ENCODE results near the gene TEX29. TPM values are rescaled to one million over a fixed set of nuclear protein-coding genes. Genes with fewer than 3 reads are reported as not detected.
A peak's percentile ranks its signal among the peaks of the same experiment; 100 is the strongest.

The TEX29 gene
- total and polyA plus RNA-seq, 4 experiments from 2014 or later, result 0.28 to 0.50 TPM; not detected in 2

DNA sequence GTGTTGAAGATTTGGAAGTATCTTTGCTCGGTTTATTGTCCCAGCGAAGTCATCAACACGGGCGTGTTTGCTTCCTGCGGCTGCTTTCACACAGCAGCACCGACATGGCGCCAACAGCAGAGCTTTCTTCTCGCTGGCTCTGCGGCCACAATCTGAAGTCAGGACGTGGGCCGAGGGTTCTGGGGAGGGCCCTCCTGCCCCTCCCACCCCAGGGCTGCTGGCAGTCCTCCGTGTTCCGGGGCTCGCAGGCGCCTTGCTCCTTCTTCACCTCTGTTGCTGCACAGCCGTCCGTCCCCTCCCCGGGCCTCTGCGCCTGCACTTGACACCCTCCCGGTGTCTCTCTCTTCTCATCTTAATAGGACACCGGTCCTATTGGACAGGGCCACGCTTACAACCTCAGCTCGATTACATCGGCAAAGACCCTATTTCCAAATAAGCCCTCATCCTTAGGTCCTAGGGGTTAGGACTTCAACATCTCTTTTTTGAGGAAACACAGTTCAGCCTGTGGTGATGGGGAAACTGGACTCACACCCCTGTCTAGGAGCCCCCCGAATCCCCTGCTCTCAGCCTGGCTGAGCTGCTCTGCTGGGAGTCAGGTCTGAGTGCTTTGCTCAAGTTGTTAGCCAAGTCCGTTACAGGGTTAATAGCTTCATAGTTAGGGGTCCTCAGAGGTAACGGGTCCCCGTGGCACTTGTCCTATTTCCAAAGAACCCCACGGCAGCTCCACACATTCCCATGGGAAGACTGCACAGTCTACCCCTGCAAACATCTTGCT, 2.7 kb upstream of the TEX29 start:
- Histone ChIP-seq H3K4me1 (ENCODE audit: insufficient read depth, low read length) (no peaks in the 10 kb centered on the region), H3K27me3 (ENCODE audit: insufficient read depth, low read length) (no peaks in the 10 kb centered on the region), H3K4me3 (ENCODE audit: low read length in 2 of 2) (no peak overlapping the region), H3K27ac (ENCODE audit: low read depth, low read length) (no peak overlapping the region), H3K36me3 (ENCODE audit: insufficient read depth, low read length) (no peaks in the 10 kb centered on the region), H3K9me3 (ENCODE audit: control insufficient read depth in 1 of 2, low read length in 2 of 2) (no peaks in the 10 kb centered on the region)
- Mint-ChIP-seq H3K9me3 (peaks cover 0 to 7% (median 0%) of the 10 kb centered on the region in 8 donors), H3K27me3 (no peaks in the 10 kb centered on the region), H3K4me3 (no peak overlapping the region), H3K36me3 (peaks cover 11 to 19% of the 10 kb centered on the region in 2 donors), H3K4me1 (no peaks in the 10 kb centered on the region), H3K27ac (peak overlapping the region in 1 of 7 donors; percentile 58)
- no peak for DNase-seq
- CTCF ChIA-PET (ENCODE audit: partially characterized antibody), result no interaction called here
- POLR2A ChIA-PET (ENCODE audit: partially characterized antibody), result no interaction called here
- intact Hi-C loops (cut with micrococcal nuclease), result no loop called here

DNA sequence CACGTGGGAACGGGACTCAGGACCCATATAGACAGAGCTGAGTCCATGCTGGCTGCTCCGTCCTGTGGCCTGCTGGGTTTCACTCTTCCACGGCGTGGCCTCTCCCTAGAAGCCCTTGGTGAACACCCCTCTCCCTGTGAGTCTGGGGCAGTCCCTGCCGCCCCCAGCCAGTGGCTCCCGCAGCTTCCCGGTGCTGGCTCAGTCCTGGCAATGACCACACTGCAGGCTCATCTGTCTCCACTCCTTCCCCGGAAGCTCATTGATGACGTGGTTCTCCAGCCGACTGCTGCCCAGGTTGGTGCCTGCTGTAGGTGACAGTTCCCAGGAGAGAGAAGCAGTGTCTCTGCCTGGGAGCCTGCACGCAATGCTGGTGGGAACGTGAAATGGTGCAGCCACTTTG, 2.1 kb upstream of the TEX29 start:
- Mint-ChIP-seq H3K4me1 (peaks cover 0 to under 1% (median 0%) of the 10 kb centered on the region in 4 donors), H3K4me3 (no peak overlapping the region), H3K27ac (peak overlapping the region in 1 of 7 donors; percentile 58), H3K9me3 (peaks cover 0 to 7% (median 0%) of the 10 kb centered on the region in 8 donors), H3K27me3 (no peaks in the 10 kb centered on the region), H3K36me3 (peaks cover 7 to 13% of the 10 kb centered on the region in 2 donors)
- Histone ChIP-seq H3K9me3 (ENCODE audit: control insufficient read depth in 1 of 2, low read length in 2 of 2) (no peaks in the 10 kb centered on the region), H3K4me3 (ENCODE audit: low read length in 2 of 2) (no peak overlapping the region), H3K4me1 (ENCODE audit: insufficient read depth, low read length) (no peaks in the 10 kb centered on the region), H3K27me3 (ENCODE audit: insufficient read depth, low read length) (no peaks in the 10 kb centered on the region), H3K27ac (ENCODE audit: low read depth, low read length) (no peak overlapping the region), H3K36me3 (ENCODE audit: insufficient read depth, low read length) (no peaks in the 10 kb centered on the region)
- CTCF ChIA-PET (ENCODE audit: partially characterized antibody), result no interaction called here
- POLR2A ChIA-PET (ENCODE audit: partially characterized antibody), result no interaction called here
- intact Hi-C loops (cut with micrococcal nuclease), result no loop called here
- no peak for DNase-seq

DNA sequence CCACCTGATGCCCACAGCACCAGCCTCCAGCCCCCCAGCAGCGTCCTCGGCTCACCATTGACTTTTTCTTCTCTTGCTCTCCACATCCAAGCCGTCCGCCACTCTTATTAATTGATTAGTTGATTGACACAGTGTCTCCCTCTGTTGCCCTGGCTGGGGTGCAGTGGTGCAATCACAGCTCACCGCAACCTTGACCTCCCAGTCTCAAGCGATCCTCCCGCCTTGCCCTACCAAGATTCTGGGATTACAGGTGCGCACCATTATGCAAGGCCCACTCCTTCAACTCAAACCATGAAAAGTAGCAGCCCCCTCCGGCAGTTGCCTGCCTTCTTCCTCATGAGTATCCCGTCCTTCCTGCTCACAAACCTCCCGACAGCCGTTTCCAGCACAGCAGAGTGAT, 921 bp upstream of the TEX29 start:
- intact Hi-C loops (cut with micrococcal nuclease), result no loop called here
- peak overlapping the region in 2 of 7 donors; percentile 1 to 82 for H3K27ac Mint-ChIP-seq

DNA sequence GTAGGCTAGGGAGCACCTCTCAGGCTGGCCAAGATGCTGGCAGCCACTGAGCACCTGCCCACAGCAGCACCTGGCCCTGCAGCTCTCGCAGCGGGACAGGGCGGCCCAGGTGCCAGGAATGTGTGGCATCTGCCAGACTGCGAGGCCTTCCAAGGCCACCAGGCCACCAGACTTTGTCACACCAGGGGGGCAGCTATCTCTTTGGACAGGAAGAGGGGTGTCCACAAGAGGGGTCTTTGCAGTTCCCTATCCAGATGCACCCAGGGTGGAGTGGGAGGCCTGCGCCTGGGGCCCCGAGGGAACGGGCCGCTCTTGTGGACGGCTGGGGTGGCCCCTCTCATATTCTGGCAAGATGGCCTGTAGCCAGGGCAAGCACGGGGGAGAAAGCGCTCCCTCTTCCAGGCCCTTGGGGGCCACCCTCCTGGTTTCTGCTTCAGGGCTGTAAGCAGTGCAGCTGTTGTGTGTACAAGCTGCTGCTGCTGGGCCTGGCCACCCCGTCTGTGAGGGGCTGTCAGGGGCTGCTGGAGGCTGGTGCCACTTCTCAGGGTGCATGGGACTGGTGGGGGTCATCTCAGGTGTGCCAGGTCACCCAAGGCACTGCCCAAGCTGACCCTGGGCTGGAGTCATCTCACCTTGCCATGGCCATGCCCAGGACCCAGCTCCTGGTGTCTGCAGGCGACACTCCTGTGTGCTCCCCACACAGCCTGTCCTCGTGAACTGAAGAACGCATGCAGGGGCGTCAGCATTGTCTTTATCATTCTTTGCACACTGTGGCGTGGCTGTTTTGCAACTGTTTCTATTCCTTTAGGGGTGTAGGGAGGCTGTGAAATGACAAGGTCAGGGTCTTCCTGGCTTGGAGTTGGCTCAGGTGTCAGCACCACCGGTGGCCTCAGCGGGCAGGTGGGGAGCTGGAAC, 1.8 kb downstream of the TEX29 start:
- Histone ChIP-seq H3K27ac (ENCODE audit: low read depth, low read length) (no peak overlapping the region), H3K27me3 (ENCODE audit: insufficient read depth, low read length) (no peaks in the 10 kb centered on the region), H3K4me1 (ENCODE audit: insufficient read depth, low read length) (no peaks in the 10 kb centered on the region), H3K9me3 (ENCODE audit: control insufficient read depth in 1 of 2, low read length in 2 of 2) (no peaks in the 10 kb centered on the region), H3K4me3 (ENCODE audit: low read length in 2 of 2) (no peak overlapping the region), H3K36me3 (ENCODE audit: insufficient read depth, low read length) (no peaks in the 10 kb centered on the region)
- peaks cover 0 to 4% (median 0%) of the 10 kb centered on the region in 8 donors for H3K9me3 Mint-ChIP-seq
- peak overlapping the region in 1 of 7 donors; percentile 29 for H3K27ac Mint-ChIP-seq
- DNase-seq, result no peak
- ChIA-PET CTCF (ENCODE audit: partially characterized antibody) (no interaction called here), POLR2A (ENCODE audit: partially characterized antibody) (no interaction called here)
- no peak overlapping the region for H3K4me3 Mint-ChIP-seq
- peaks cover 0 to 6% (median 4%) of the 10 kb centered on the region in 4 donors for H3K4me1 Mint-ChIP-seq
- intact Hi-C loops (cut with micrococcal nuclease), result no loop called here
- peaks cover 0 to 4% of the 10 kb centered on the region in 2 donors for H3K27me3 Mint-ChIP-seq
- peaks cover 0 to 2% of the 10 kb centered on the region in 2 donors for H3K36me3 Mint-ChIP-seq

More for the DNA sequence above, 921 bp upstream of the TEX29 start:
- H3K27ac ChIP-seq (ENCODE audit: low read depth, low read length), result no peak overlapping the region
- CTCF ChIA-PET (ENCODE audit: partially characterized antibody), result no interaction called here
- POLR2A ChIA-PET (ENCODE audit: partially characterized antibody), result no interaction called here
- Mint-ChIP-seq H3K27me3 (peaks cover 0 to 4% of the 10 kb centered on the region in 2 donors), H3K4me1 (peaks cover 0 to 6% (median 4%) of the 10 kb centered on the region in 4 donors), H3K9me3 (peaks cover 0 to 4% (median 0%) of the 10 kb centered on the region in 8 donors), H3K4me3 (no peak overlapping the region), H3K36me3 (peaks cover 7% of the 10 kb centered on the region in 2 donors)
- no peaks in the 10 kb centered on the region for H3K36me3 ChIP-seq (ENCODE audit: insufficient read depth, low read length)
- no peak overlapping the region for H3K4me3 ChIP-seq (ENCODE audit: low read length in 2 of 2)
- no peak for DNase-seq
- no peaks in the 10 kb centered on the region for H3K9me3 ChIP-seq (ENCODE audit: control insufficient read depth in 1 of 2, low read length in 2 of 2)
- no peaks in the 10 kb centered on the region for H3K27me3 ChIP-seq (ENCODE audit: insufficient read depth, low read length)
- no peaks in the 10 kb centered on the region for H3K4me1 ChIP-seq (ENCODE audit: insufficient read depth, low read length)

DNA sequence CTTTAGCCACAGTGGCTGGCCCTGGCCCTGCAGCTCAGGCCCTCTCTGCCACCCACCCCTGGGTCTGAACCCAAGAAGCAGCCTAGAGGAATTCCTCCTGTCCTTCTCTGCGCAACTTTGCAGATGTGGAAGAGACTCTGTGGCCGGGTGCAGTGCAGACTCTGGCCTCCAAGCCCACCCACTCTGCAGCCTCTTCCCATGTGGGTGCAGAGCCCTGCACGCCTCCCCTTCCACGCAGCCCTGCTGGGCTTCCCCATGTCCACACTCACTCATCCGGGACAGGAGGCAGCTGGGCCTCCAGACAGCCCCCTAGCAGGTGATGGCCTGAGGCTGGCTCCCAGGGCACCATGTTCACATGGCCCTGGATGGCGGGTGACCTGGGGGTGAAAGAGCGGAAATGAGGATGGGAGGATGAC, 2.5 kb downstream of the TEX29 start:
- no peaks in the 10 kb centered on the region for H3K36me3 ChIP-seq (ENCODE audit: insufficient read depth, low read length)
- no peak for DNase-seq
- Mint-ChIP-seq H3K27ac (no peak overlapping the region), H3K27me3 (peaks cover 0 to 4% of the 10 kb centered on the region in 2 donors), H3K9me3 (peaks cover 0 to 2% (median 0%) of the 10 kb centered on the region in 8 donors), H3K36me3 (peaks cover 2 to 3% of the 10 kb centered on the region in 2 donors), H3K4me3 (peak overlapping the region in 1 of 8 donors; percentile 42), H3K4me1 (peaks cover 0 to 6% (median 4%) of the 10 kb centered on the region in 4 donors)
- H3K4me1 ChIP-seq (ENCODE audit: insufficient read depth, low read length), result no peaks in the 10 kb centered on the region
- intact Hi-C loops (cut with micrococcal nuclease), result no loop called here
- H3K4me3 ChIP-seq (ENCODE audit: low read length in 2 of 2), result no peak overlapping the region
- no peak overlapping the region for H3K27ac ChIP-seq (ENCODE audit: low read depth, low read length)
- no peaks in the 10 kb centered on the region for H3K27me3 ChIP-seq (ENCODE audit: insufficient read depth, low read length)
- CTCF ChIA-PET (ENCODE audit: partially characterized antibody), result no interaction called here
- H3K9me3 ChIP-seq (ENCODE audit: control insufficient read depth in 1 of 2, low read length in 2 of 2), result no peaks in the 10 kb centered on the region
- POLR2A ChIA-PET (ENCODE audit: partially characterized antibody), result no interaction called here

DNA sequence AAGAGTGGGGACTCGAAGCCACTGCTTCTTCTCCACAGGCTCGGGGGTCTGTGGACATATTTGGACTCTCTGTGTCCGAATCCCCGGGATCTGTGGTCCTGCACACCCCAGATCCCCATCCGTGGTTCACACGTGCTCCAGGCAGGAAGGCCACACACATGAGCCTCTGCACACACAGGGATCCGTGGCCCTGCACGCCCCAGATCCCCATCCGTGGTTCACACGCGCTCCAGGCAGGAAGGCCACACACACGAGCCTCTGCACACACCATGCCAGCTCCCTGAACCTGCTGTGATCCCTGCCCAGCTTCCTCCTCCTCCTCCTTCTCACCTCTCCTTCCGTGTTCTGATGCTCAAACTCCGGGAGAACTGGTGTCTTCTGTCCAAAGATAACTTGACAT, 3.1 kb downstream of the TEX29 start:
- H3K27me3 ChIP-seq (ENCODE audit: insufficient read depth, low read length), result no peaks in the 10 kb centered on the region
- Mint-ChIP-seq H3K4me1 (peaks cover 0 to 6% (median 4%) of the 10 kb centered on the region in 4 donors), H3K36me3 (peaks cover 2 to 3% of the 10 kb centered on the region in 2 donors), H3K27ac (peak overlapping the region in 1 of 7 donors; percentile 36), H3K9me3 (peaks cover 0 to 2% (median 0%) of the 10 kb centered on the region in 8 donors), H3K27me3 (peaks cover 0 to 4% of the 10 kb centered on the region in 2 donors), H3K4me3 (no peak overlapping the region)
- no peaks in the 10 kb centered on the region for H3K36me3 ChIP-seq (ENCODE audit: insufficient read depth, low read length)
- H3K27ac ChIP-seq (ENCODE audit: low read depth, low read length), result no peak overlapping the region
- POLR2A ChIA-PET (ENCODE audit: partially characterized antibody), result no interaction called here
- H3K4me1 ChIP-seq (ENCODE audit: insufficient read depth, low read length), result no peaks in the 10 kb centered on the region
- CTCF ChIA-PET (ENCODE audit: partially characterized antibody), result interaction anchor here (1.1 kb wide), 1 partner anchor 256 kb away, joined by 3 read pairs; no protein-coding TSS in a partner anchor
- H3K9me3 ChIP-seq (ENCODE audit: control insufficient read depth in 1 of 2, low read length in 2 of 2), result no peaks in the 10 kb centered on the region
- H3K4me3 ChIP-seq (ENCODE audit: low read length in 2 of 2), result no peak overlapping the region
- intact Hi-C loops (cut with micrococcal nuclease), result no loop called here
- no peak for DNase-seq
